Panc1 (cell line): Measurements from ENCODE around the gene EMID1. TPM values are rescaled to one million over a fixed set of nuclear protein-coding genes. Genes with fewer than 3 reads are reported as not detected.

Experiments
- ATAC-seq: fragments of 200-7000 bp; cut with Tn5 transposase; 2 replicates; pipeline ENCODE4 v1.9.1; 2020; ENCODE audit warnings: mild to moderate bottlenecking, moderate library complexity
- BruUV-seq: library from RNA; stranded (reverse); fragments of 400-500 nt; replicated peaks from 2 replicates; lab custom pipeline; 2021; lab: Mats Ljungman, UMichigan
- CTCF ChIA-PET: fragments of 300-600 bp; sonication (Branson Sonifier 250); formaldehyde crosslinking; loops from one replicate; lab custom pipeline; 2022; ENCODE audit warnings: antibody characterized with exemption; lab: Charles Lee
- POLR2A ChIA-PET: fragments of 300-600 bp; sonication (Branson Sonifier 250); formaldehyde crosslinking; loops from one replicate; lab custom pipeline; 2022; ENCODE audit warnings: antibody characterized with exemption; lab: Charles Lee
- DNase-seq: peaks from one replicate; pipeline ENCODE4 v3.0.0-alpha.2; 2010; ENCODE audit warnings: low read depth, low spot score
- H3K27ac ChIP-seq: 2 replicates; pipeline ENCODE4 v1.5.1; 2011; ENCODE audit warnings: mild to moderate bottlenecking, low read length, inconsistent platforms
- H3K27me3 ChIP-seq: fragments of 200-500 bp; sonication (Bioruptor generic); 2 replicates; pipeline ENCODE4 v1.6.0; 2014; ENCODE audit warnings: low read length, inconsistent platforms; ENCODE audit not compliant: control insufficient read depth, insufficient read depth
- H3K36me3 ChIP-seq: fragments of 200-500 bp; sonication (Bioruptor generic); 2 replicates; pipeline ENCODE4 v1.5.1; 2014; ENCODE audit warnings: inconsistent platforms, mild to moderate bottlenecking, low read length, moderate library complexity; ENCODE audit not compliant: control insufficient read depth, insufficient read depth
- H3K4me1 ChIP-seq: 2 replicates; pipeline ENCODE4 v1.5.1; 2011; ENCODE audit warnings: inconsistent platforms, mild to moderate bottlenecking, low read length, moderate library complexity; ENCODE audit not compliant: control insufficient read depth, insufficient read depth
- H3K4me3 ChIP-seq, 2 experiments: 2 replicates each; pipeline ENCODE4 v1.5.1; 2011 to 2012; ENCODE audit warnings: low read depth in 2 of 2, low read length in 2 of 2, mild to moderate bottlenecking in 2 of 2, inconsistent platforms in 1 of 2, moderate library complexity in 1 of 2
- H3K9me3 ChIP-seq: fragments of 200-500 bp; sonication (Bioruptor generic); 2 replicates; pipeline ENCODE4 v1.5.1; 2014; ENCODE audit warnings: low read depth, mild to moderate bottlenecking, inconsistent platforms, low read length, moderate library complexity; ENCODE audit not compliant: control insufficient read depth, insufficient read depth
- CTCF ChIP-seq: fragments of 450-650 bp; IDR thresholded peaks from 2 replicates; pipeline ENCODE4 v1.5.1; 2017; ENCODE audit warnings: mild to moderate bottlenecking
- POLR2AphosphoS5 ChIP-seq: IDR thresholded peaks from 2 replicates; pipeline ENCODE4 v1.6.1; 2012; ENCODE audit warnings: mild to moderate bottlenecking, low read depth, low read length, moderate library complexity
- REST ChIP-seq, 2 experiments: IDR thresholded peaks; 2 replicates each; pipeline ENCODE4 v1.6.1; 2011 to 2012; ENCODE audit warnings: low read depth in 2 of 2, control low read depth in 1 of 2, low read length in 1 of 2, mild to moderate bottlenecking in 1 of 2, moderate library complexity in 1 of 2; ENCODE audit not compliant: insufficient read depth in 1 of 2
- SIN3A ChIP-seq: IDR thresholded peaks from 2 replicates; pipeline ENCODE4 v1.6.1; 2012; ENCODE audit warnings: low read depth, mild to moderate bottlenecking, low read length, moderate library complexity, borderline replicate concordance; ENCODE audit not compliant: insufficient read depth
- TCF7L2 ChIP-seq: IDR thresholded peaks from 2 replicates; pipeline ENCODE4 v1.6.1; 2011; ENCODE audit warnings: mild to moderate bottlenecking, low read depth, low read length, inconsistent platforms
- in situ Hi-C: cut with HindIII; loops from 2 replicates; pipeline ENCODE4 v1.10.0; 2016; ENCODE audit warnings: low sequenced_read_pairs, low pct_unique_long_range_greater_than_20kb
- intact Hi-C: fragments of 100-400 bp; cut with micrococcal nuclease; formaldehyde crosslinking; loops from one replicate; pipeline ENCODE4 v1.10.0; 2022; ENCODE audit not compliant: unreplicated experiment
- total RNA-seq: library from RNA; stranded (reverse); gene quantifications from one replicate; pipeline ENCODE4 v1.2.1, GENCODE V29; 2021; ENCODE audit not compliant: unreplicated experiment

EMID1 gene
- total RNA-seq, 1 experiment from 2014 or later, result 1.1 TPM

- CTCF ChIA-PET, result interaction anchor here (0.5 to 2.0 kb wide), 2 partner anchors 41 to 43 kb away, joined by 6 to 7 read pairs; no protein-coding TSS in a partner anchor
- no peak for DNase-seq
- intact Hi-C loops (no loop called here), in situ Hi-C loops (no loop called here)
- TF ChIP-seq CTCF (peak; percentile 70), TCF7L2 (no peak), REST (IDR thresholded peaks at IDR 0.05; ENCODE audit: insufficient read depth in 1 of 2, low read depth in 2 of 2, low read length in 1 of 2) (no peak), SIN3A (no peak), POLR2AphosphoS5 (no peak)
- Histone ChIP-seq H3K4me1 (peaks cover 3% of the 10 kb centered on the region; the same call in 1 of the 2 replicates), H3K9me3 (no peaks in the 10 kb centered on the region), H3K36me3 (no peaks in the 10 kb centered on the region), H3K27me3 (no peaks in the 10 kb centered on the region; the same call in 1 of the 2 replicates), H3K27ac (no peak overlapping the region), H3K4me3 (no peak overlapping the region)
- 0 out of 2 replicates have a peak, but pooled peaks have one; percentile 22 for ATAC-seq
- BruUV-seq, result no TSS peak
- POLR2A ChIA-PET, result interaction anchor here (0.5 kb wide), 1 partner anchor 48 kb away, joined by 3 read pairs; no protein-coding TSS in a partner anchor
Measured at GRCh38 chr22:29202212-29203192, 3.2 kb upstream of the EMID1 start.

- Histone ChIP-seq H3K27ac (no peak overlapping the region), H3K4me1 (peaks cover 3% of the 10 kb centered on the region; the same call in 1 of the 2 replicates), H3K4me3 (no peak overlapping the region), H3K9me3 (no peaks in the 10 kb centered on the region), H3K27me3 (no peaks in the 10 kb centered on the region; the same call in 1 of the 2 replicates), H3K36me3 (no peaks in the 10 kb centered on the region)
- intact Hi-C loops (no loop called here), in situ Hi-C loops (no loop called here)
- ATAC-seq (no peak), DNase-seq (no peak)
- no peak for TF ChIP-seq POLR2AphosphoS5
- TF ChIP-seq TCF7L2, result no peak
- no peak for TF ChIP-seq SIN3A
- no peak for TF ChIP-seq REST (IDR thresholded peaks at IDR 0.05; ENCODE audit: insufficient read depth in 1 of 2, low read depth in 2 of 2, low read length in 1 of 2)
- TF ChIP-seq CTCF, result no peak
- CTCF ChIA-PET, result interaction anchor here (2.0 kb wide), 1 partner anchor 42 kb away, joined by 6 read pairs; no protein-coding TSS in a partner anchor
- POLR2A ChIA-PET, result no interaction called here
- BruUV-seq, result no TSS peak
Measured at GRCh38 chr22:29203488-29204454, 1.9 kb upstream of the EMID1 start.
